NB4 (cell line): ENCODE data around the gene MRC2.

Experiments
- CTCF ChIP-seq: IDR thresholded peaks from one replicate; pipeline ENCODE4 v1.5.1; 2012; ENCODE audit warnings: low read depth, low read length
- POLR2A ChIP-seq: IDR thresholded peaks from 2 replicates; pipeline ENCODE4 v1.6.1; 2011; ENCODE audit warnings: mild to moderate bottlenecking; ENCODE audit not compliant: insufficient read length; ENCODE audit errors: extremely low read depth

- TF ChIP-seq POLR2A (no peak), CTCF (no peak)
Measured at GRCh38 chr17:62648956-62649294, 21.5 kb downstream of the MRC2 start.
